GM19193 (cell line): ENCODE measurements around the gene CMTM8.

ENCODE experiments used
- POLR2A ChIP-seq: IDR thresholded peaks from 4 replicates; pipeline ENCODE4 v1.6.1; 2011; ENCODE audit not compliant: insufficient read depth, insufficient read length; ENCODE audit errors: extremely low read depth

The CMTM8 gene

DNA sequence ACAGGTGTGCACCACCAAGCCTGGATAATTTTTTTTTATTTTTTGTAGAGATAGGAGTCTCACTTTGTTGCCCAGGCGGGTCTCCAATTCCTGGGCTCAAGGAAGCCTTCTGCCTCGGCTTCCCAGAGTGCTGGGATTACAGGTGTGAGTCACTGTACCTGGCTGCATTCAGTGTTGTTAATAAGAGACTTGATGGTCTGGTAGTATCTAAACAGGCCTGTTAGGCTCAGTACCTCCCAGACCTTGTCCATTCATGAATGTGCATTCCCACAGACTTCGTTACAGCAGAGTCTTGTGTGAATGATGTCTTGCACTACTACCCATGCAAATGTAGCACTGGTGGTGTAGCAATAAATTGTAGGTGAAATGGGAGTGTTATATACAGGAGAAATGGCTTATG is 17.7 kb downstream of the CMTM8 start:
- TF ChIP-seq POLR2A = no peak

DNA sequence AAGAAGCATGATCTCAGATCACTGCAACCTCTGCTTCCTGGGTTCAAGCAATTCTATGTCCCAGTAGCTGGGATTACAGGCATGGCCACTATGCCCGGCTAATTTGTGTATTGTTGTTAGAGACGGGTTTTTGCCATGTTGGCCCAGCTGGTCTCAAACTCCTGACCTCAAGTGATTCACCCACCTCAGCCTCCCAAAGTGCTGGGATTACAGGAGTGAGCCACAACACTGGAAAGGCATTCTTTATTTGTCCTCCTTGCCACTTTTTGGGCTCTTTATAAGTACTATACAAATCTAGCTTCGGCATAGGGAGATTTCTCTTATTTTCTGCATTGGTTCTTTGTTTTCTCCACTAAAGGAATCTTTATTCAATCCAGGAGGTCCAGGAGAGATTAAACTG is 18.6 kb downstream of the CMTM8 start:
- no peak for TF ChIP-seq POLR2A

DNA sequence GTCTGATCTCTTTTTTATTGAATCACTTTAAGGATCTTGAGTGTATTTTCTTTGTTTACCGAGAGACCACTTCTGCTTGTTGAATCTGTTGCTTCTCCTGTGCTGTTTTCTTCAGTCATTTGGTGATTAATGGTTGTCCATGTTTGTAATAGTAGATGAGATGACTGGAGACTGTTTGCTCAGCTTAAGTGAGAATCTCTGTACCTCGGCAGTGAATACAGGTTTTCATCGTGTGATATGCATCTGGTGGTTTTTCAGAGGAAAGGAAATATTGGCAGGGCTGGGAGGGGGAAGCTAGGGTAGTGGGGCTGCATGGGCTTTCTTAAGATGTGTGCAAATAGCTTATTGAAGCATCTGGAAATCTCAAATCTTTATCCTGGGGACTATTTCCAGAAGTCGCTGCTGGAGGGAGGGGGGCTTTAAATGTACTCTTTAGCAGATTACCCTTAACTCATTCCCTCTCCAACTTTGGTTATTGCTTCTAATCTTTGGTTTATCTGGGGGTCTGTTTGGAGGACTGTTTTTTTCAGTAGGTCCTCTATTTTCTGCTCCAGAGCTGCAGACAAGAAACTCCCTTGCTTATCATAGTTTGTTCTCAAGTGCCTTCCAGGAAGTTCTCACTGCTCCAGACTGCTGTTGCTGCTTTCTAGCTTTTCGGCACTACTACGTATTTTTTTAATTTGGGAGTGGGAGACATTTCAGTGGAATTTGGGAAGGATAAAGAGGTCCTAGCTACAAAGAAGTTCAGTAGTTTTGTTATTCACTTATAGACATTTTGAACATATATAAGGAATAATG is 19.4 kb downstream of the CMTM8 start:
- no peak for TF ChIP-seq POLR2A

DNA sequence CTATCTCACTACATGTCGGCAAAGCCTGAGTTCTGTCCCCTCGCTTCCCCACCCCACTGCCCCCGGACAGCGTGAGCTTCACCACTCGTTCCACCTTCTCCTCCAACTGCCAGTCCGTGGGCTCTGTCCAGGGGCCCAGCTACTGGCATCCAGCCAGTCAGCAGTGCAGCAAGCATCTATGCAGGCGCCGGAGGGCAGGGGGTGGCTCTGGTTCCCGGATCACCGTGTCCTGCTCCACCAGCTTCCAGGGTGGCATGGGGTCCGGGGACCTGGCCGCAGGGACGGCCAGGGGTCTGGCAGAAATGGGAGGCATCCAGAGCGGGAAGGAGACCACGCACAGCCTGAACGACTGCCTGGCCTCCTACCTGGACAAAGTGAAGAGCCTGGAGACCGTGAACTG is 20.4 kb downstream of the CMTM8 start:
- TF ChIP-seq POLR2A = no peak

DNA sequence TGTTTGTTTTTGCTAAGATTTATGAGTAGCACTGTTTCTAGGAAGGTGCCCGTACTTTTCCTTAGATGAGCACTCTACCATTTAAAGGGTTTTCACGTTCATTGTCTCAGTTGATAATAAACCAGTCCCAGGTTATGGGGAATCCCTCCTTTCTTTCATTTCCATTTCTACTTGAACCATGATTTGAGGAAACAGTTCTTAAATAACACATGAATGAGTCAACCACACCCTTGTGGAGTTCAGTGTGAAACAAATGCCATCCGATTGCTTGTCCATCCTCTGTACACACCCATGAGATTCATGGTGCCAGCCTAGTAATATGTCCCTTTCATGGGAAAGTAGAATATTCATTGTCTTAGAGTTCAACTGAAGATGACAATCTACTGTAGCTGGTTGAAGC is 23.1 kb downstream of the CMTM8 start:
- no peak for TF ChIP-seq POLR2A

DNA sequence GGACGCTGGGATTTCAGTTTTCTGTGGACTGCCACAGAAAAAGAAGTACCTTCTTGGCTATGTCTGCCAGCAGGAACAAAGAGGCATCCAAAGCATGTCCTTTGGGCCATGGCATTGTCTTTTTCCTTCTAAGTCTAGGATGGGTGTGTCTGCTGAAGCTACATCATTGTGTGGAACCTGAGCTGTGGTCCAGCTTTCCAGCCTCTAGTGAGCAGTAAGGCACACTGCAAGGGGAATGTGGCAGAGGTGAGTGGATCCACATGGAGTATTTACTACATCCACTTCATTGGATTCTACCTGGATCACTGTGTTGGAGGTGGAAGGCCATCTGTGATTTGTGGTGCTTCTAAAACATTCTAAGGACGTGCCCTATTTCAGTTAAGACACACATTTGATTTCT is 23.7 kb downstream of the CMTM8 start:
- no peak for TF ChIP-seq POLR2A

DNA sequence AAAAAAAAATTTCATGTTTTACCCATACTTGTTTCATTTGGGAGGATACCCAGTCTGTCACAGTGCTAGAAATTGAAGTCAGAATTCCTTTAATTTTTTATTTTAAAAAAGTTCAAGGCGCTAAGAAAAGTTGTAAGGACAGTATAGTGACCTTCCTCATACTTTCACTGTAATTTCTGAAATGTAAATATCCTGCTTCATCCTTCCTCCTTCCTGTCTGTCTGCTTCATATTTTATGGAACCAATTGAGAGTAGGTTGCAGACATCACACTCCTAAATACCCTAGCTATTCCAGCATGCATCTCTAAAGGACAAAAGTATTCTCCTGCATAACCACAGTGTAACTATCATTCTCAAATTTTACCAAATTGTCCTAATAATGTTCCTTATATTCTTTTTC is 35.8 kb downstream of the CMTM8 start:
- no peak for TF ChIP-seq POLR2A

DNA sequence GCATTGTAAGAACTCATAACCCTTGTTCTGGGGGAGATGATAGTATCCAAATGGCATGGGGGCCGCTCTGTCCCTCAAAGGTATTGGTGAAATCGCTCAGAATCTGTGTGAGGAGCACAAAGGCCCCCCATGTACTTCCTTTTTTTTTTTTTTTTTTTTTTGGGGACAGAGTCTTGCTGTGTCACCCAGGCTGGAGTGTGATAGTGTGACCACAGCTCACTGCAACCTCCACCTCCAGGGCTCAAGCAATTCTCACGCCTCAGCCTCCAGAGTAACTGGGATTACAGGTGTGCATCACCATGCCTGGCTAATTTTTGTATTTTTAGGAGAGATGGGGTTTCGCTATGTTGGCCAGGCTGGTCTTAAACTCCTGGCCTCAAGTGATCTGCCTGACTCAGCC is 37.0 kb downstream of the CMTM8 start:
- no peak for TF ChIP-seq POLR2A

DNA sequence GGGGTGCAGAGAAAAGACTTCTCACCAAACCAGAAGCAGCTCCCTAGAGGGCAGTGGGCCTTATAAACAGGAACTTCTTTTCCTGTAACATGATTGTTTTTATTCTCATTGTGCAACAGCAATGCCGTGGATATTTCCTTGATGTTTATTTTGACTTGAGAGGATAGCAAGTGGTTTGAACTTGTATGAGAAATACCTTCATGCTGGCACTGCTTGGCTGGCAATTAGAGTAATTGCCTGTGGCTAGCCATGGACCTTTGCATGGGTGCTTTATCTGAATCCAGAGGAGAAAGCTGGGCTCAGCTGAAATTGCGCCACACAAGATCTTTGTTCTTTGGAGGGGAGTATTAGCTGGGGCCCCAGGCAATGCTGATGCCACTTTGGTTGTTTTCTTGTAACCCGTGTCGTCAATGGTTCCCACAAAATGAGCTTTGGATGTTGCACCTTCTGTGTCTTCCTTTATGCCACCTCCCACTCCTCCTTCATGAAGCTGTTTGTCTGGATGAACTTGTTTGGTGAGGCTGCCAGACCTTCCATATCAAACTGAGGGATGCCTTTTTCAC is 37.9 kb downstream of the CMTM8 start:
- no peak for TF ChIP-seq POLR2A

DNA sequence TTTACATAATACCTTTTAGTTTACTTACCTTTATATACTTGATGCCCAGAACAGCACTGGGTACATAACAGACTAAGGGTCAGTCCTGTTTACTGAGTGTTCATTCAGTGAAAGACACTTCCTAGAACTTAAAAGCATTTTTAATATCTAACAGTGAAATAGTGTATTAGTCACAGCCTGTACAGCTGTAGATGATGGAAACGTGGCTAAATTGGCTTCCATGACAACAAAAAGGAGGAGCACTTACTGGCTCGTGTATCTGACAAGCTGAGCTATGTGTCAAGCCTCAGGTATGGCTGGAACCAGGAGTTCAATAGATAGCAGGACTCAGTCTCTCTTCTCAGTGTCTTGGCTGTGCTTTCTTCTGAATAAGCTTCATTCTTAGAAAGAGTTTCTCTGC is 40.2 kb downstream of the CMTM8 start:
- no peak for TF ChIP-seq POLR2A

DNA sequence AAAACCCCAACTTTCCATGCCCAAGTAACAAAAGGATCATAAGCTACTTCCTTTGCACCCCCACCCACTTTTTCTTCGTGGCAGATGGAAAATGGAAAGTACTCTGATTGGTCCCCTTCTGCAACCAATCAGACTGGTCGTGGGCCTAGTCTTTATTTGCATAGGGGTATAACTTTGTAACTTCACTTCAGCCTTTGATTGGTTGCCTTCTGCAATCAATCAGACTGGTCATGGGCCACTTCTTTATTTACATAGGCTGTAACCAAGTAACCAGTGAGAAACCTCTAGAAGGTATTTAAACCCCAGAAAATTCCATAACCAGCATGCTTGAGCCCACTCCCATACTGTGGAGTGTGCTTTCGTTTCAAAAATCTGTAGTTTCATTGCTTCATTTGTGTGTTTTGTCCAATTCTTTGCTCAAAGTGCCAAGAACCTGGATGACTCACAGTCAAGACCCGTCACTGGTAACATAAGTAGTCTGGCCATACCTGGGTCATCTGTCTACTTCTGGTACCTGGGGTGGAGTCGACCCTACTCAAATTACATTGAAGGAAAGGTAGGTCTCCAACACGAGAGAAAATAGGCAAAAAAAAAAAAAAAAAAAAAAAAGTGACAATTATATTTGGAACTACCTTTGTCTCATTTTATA is 41.9 kb downstream of the CMTM8 start:
- TF ChIP-seq POLR2A = no peak

DNA sequence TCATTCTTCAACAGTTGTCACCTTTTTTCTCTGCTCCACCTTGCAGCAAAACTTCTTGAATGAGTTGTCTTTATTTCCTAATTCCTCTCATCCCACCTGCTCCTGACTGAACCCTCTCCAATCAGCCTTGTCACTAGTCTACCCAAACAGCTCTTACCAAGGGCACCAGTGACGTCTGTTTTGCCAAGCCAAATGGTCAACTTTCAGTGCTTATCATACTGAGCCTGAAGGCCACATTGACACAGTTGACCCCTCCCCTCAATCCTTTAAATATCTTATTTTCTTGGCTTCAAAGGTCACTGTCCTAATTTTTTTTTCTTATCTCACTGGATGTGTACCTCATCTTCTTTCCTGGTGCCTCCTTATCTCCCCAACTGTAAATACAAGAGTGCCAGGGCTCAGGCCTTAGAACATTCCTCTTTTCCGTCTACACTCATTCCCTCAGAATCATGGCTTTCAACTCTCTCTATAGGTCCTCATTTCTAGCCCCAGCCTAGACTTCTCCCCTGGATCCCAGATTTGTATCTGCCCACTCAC is 43.2 kb downstream of the CMTM8 start:
- TF ChIP-seq POLR2A = no peak

DNA sequence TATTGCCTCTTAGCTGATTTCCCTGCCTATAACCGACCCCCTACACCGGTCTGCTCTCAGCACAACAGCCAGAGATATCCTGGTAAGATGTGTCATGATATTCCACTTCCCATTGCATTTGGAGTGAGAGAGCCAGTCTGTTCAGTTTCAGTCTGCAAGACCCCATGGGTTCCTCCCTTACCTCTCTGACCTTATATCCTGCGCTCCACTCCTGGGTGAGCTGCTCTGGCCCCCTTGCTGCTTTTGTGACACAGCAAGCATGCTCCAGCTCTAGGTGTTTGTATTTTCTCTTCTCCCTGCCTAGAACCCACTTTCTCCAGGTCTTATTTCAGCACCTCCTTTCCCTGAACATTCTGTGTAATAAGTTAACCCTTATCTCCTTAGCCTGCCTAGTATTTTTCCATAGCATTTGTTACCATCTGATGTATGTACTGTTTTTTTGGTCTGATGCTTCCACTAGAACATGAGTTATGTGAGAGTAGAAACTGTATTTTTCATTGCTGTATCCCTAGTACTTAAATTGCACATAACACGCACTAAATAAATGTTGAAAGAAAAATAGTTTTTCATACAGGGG is 44.2 kb downstream of the CMTM8 start:
- no peak for TF ChIP-seq POLR2A

DNA sequence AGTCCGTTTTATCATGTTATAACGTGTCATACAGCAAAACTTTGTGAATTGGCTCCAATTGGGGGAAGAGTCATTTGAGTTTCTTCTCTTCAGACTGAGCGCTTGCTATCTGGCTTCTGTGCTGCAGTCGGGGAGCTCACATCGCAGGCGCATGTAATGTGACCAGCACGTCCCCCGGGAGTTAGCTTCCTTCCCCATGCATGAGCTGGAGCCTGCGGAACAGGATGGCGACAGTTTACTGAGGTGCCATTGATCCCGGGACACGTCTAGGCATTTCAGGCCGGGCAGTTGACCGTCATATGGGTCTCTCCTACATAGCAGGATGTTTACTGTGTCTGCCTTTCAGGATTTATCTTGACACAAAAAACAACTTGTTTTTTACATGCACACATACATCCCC is 44.8 kb downstream of the CMTM8 start:
- no peak for TF ChIP-seq POLR2A

DNA sequence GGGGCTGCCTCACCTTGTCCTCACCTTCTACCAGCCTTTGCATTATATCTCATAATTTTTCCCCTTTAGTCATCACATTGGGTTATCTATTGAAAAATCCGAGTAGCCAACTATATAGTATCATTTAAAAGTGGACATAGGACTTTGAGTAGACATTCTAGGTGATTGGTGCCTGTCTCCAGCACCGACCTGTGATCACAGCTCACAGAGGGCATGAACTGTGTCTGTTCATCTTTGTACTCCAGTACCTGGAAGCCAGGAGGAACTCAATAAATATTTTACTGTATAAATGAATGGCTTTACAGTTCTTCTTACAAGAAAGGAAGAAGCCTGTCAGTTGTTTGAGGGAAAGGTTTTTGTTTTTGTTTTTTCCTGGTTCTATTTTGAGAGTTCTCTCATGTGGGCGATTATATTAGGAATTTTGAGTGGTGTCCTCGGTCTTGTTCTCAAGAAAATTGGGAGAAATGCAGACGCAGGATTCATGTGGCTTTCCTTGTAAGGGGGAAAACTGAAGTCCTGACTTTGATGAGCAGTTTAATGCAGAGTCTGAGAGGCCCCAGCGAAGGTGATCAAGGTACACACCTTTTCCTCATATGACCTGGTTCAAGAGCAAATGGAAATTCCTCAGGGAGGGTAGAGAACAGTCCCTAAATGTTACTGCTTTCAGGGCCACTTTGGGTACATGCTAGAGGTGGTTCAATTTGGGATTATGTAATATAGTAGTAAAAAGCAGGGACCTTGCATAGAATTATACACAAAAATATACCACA is 46.1 kb downstream of the CMTM8 start:
- no peak for TF ChIP-seq POLR2A
